Measurements from ENCODE around the gene FAM131B.

The FAM131B gene

GRCh38 chr7:143315776-143316175 is 46.7 kb downstream of the FAM131B start, which contains the start of gene CLCN1:
Gene CLCN1 (plus strand): TSS chr7:143316111. CDS start chr7:143316213, 102 bp downstream.
- TF ChIP-seq TAF1 (IDR thresholded peaks at IDR 0.05; ENCODE audit: low read depth) (no peak), TCF12 (IDR thresholded peaks at IDR 0.05; ENCODE audit: low read depth) (no peak), YY1 (IDR thresholded peaks at IDR 0.05; ENCODE audit: low read depth) (no peak), TEAD4 (IDR thresholded peaks at IDR 0.05) (no peak), RAD21 (IDR thresholded peaks at IDR 0.05; ENCODE audit: low read depth) (no peak), CREB1 (IDR thresholded peaks at IDR 0.05; ENCODE audit: low read depth) (no peak), NFIC (IDR thresholded peaks at IDR 0.05) (no peak), CEBPB (IDR thresholded peaks at IDR 0.05) (no peak), ZBTB7A (IDR thresholded peaks at IDR 0.05; ENCODE audit: low read depth) (no peak), FOXM1 (IDR thresholded peaks at IDR 0.05; ENCODE audit: borderline replicate concordance, low read depth) (no peak), EP300 (IDR thresholded peaks at IDR 0.05; ENCODE audit: borderline replicate concordance) (no peak), EGR1 (IDR thresholded peaks at IDR 0.05) (no peak)
- TF ChIP-seq, protein P1, sequence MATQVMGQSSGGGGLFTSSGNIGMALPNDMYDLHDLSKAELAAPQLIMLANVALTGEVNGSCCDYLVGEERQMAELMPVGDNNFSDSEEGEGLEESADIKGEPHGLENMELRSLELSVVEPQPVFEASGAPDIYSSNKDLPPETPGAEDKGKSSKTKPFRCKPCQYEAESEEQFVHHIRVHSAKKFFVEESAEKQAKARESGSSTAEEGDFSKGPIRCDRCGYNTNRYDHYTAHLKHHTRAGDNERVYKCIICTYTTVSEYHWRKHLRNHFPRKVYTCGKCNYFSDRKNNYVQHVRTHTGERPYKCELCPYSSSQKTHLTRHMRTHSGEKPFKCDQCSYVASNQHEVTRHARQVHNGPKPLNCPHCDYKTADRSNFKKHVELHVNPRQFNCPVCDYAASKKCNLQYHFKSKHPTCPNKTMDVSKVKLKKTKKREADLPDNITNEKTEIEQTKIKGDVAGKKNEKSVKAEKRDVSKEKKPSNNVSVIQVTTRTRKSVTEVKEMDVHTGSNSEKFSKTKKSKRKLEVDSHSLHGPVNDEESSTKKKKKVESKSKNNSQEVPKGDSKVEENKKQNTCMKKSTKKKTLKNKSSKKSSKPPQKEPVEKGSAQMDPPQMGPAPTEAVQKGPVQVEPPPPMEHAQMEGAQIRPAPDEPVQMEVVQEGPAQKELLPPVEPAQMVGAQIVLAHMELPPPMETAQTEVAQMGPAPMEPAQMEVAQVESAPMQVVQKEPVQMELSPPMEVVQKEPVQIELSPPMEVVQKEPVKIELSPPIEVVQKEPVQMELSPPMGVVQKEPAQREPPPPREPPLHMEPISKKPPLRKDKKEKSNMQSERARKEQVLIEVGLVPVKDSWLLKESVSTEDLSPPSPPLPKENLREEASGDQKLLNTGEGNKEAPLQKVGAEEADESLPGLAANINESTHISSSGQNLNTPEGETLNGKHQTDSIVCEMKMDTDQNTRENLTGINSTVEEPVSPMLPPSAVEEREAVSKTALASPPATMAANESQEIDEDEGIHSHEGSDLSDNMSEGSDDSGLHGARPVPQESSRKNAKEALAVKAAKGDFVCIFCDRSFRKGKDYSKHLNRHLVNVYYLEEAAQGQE (IDR thresholded peaks at IDR 0.05; ENCODE audit: low read depth), result no peak
- TF ChIP-seq, protein P2, sequence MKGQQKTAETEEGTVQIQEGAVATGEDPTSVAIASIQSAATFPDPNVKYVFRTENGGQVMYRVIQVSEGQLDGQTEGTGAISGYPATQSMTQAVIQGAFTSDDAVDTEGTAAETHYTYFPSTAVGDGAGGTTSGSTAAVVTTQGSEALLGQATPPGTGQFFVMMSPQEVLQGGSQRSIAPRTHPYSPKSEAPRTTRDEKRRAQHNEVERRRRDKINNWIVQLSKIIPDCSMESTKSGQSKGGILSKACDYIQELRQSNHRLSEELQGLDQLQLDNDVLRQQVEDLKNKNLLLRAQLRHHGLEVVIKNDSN (IDR thresholded peaks at IDR 0.05), result no peak
- TF ChIP-seq, protein P3, sequence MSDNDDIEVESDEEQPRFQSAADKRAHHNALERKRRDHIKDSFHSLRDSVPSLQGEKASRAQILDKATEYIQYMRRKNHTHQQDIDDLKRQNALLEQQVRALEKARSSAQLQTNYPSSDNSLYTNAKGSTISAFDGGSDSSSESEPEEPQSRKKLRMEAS (IDR thresholded peaks at IDR 0.05), result no peak

DNA sequence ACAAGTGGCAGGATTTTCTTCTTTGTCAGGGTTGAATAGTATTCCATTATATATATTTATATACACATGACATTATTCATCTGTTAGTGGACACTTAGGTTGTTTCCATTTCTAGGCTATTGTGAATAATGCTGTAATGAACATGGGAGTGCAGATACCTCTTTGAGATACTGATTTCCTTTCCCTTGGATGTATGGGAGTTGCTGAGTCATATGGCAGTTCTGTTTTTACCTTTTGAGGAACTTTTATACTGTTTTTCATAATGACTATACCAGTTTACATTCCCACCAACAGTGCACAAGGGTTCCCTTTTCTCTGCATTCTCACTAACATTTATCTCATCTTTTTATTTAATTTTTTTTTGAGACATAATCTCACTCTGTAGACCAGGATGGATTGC is 48.4 kb downstream of the FAM131B start:
- TF ChIP-seq ZBTB7A (IDR thresholded peaks at IDR 0.05; ENCODE audit: low read depth), result no peak
- TF ChIP-seq TAF1 (IDR thresholded peaks at IDR 0.05; ENCODE audit: low read depth), result no peak
- TF ChIP-seq CREB1 (IDR thresholded peaks at IDR 0.05; ENCODE audit: low read depth), result no peak
- TF ChIP-seq EGR1 (IDR thresholded peaks at IDR 0.05), result no peak
- TF ChIP-seq RAD21 (IDR thresholded peaks at IDR 0.05; ENCODE audit: low read depth), result no peak
- no peak for TF ChIP-seq FOXM1 (IDR thresholded peaks at IDR 0.05; ENCODE audit: borderline replicate concordance, low read depth)
- no peak for TF ChIP-seq YY1 (IDR thresholded peaks at IDR 0.05; ENCODE audit: low read depth)
- no peak for TF ChIP-seq TEAD4 (IDR thresholded peaks at IDR 0.05)
- TF ChIP-seq, protein P1 (IDR thresholded peaks at IDR 0.05; ENCODE audit: low read depth), result no peak
- no peak for TF ChIP-seq TCF12 (IDR thresholded peaks at IDR 0.05; ENCODE audit: low read depth)
- no peak for TF ChIP-seq NFIC (IDR thresholded peaks at IDR 0.05)
- TF ChIP-seq, protein P3 (IDR thresholded peaks at IDR 0.05), result no peak
- TF ChIP-seq, protein P2 (IDR thresholded peaks at IDR 0.05), result no peak
- no peak for TF ChIP-seq CEBPB (IDR thresholded peaks at IDR 0.05)
- no peak for TF ChIP-seq EP300 (IDR thresholded peaks at IDR 0.05; ENCODE audit: borderline replicate concordance)

DNA sequence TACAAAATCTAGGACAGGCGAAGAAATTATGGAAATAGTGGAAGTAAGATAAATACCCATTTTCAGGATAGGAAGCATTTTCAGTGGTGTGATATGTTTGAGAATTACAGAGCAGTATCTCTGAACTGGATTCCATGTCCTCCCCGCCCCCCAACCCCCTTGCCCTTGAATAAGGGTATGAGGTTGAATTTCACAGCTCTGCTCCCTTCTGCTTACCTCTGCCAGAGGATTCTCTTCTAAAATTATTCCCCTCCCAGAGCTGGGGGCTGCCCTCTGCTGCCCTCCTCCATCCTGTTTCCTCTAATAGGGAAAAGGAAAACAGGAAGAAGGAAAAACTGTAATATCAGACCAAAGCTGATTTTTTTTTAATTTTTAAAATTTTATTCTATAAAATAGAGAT is 53.9 kb downstream of the FAM131B start:
- TF ChIP-seq ZBTB7A (IDR thresholded peaks at IDR 0.05; ENCODE audit: low read depth) (no peak), TAF1 (IDR thresholded peaks at IDR 0.05; ENCODE audit: low read depth) (no peak), FOXM1 (IDR thresholded peaks at IDR 0.05; ENCODE audit: borderline replicate concordance, low read depth) (no peak), TCF12 (IDR thresholded peaks at IDR 0.05; ENCODE audit: low read depth) (no peak), EP300 (IDR thresholded peaks at IDR 0.05; ENCODE audit: borderline replicate concordance) (no peak), CREB1 (IDR thresholded peaks at IDR 0.05; ENCODE audit: low read depth) (no peak), YY1 (IDR thresholded peaks at IDR 0.05; ENCODE audit: low read depth) (no peak), CEBPB (IDR thresholded peaks at IDR 0.05) (no peak), EGR1 (IDR thresholded peaks at IDR 0.05) (no peak), RAD21 (IDR thresholded peaks at IDR 0.05; ENCODE audit: low read depth) (no peak), NFIC (IDR thresholded peaks at IDR 0.05) (no peak), TEAD4 (IDR thresholded peaks at IDR 0.05) (no peak)
- TF ChIP-seq, protein P3 (IDR thresholded peaks at IDR 0.05), result no peak
- TF ChIP-seq, protein P2 (IDR thresholded peaks at IDR 0.05), result no peak
- TF ChIP-seq, protein P1 (IDR thresholded peaks at IDR 0.05; ENCODE audit: low read depth), result no peak
